ENCODE results near the gene OR51V1. TPM values are rescaled to one million over a fixed set of nuclear protein-coding genes. Genes with fewer than 3 reads are reported as not detected.

OR51V1 gene
- total and polyA plus RNA-seq, 7 experiments from 2014 or later = not detected

- no peaks in the 10 kb centered on the region for H3K4me1 ChIP-seq (ENCODE audit: control insufficient read depth in 2 of 2, insufficient read depth in 2 of 2, low read length in 2 of 2)
- DNase-seq (no peak), ATAC-seq (no peak)
- Mint-ChIP-seq H3K4me1 (no peaks in the 10 kb centered on the region), H3K9me3 (peaks cover 0 to 2% (median under 1%) of the 10 kb centered on the region in 11 donors), H3K27me3 (peaks cover 0 to 25% (median 8%) of the 10 kb centered on the region in 5 donors), H3K27ac (no peak overlapping the region), H3K36me3 (no peaks in the 10 kb centered on the region), H3K4me3 (no peak overlapping the region)
- no peak overlapping the region for H3K27ac ChIP-seq (ENCODE audit: low read depth, low read length)
- H3K27me3 ChIP-seq (ENCODE audit: control insufficient read depth in 2 of 2, insufficient read depth in 2 of 2, low read length in 2 of 2) = no peaks in the 10 kb centered on the region
- no peaks in the 10 kb centered on the region for H3K36me3 ChIP-seq (ENCODE audit: control insufficient read depth in 2 of 3, insufficient read depth in 3 of 3, low read length in 3 of 3)
- ChIA-PET POLR2A (interaction anchor here (0.7 kb wide), 1 partner anchor 295 kb away, joined by 3 read pairs; no protein-coding TSS in a partner anchor), CTCF (no interaction called here)
- no peak overlapping the region for H3K4me3 ChIP-seq (ENCODE audit: low read length)
- H3K9me3 ChIP-seq (ENCODE audit: control insufficient read depth in 2 of 3, low read length in 3 of 3) = no peaks in the 10 kb centered on the region
- intact Hi-C loops (cut with micrococcal nuclease) = no loop called here
These were observed 2.2 kb downstream of the OR51V1 start for GRCh38 chr11:5198285-5198684.

GRCh38 chr11:5197536-5197935 is 2.9 kb downstream of the OR51V1 start:
- Histone ChIP-seq H3K27me3 (ENCODE audit: control insufficient read depth in 2 of 2, insufficient read depth in 2 of 2, low read length in 2 of 2) (no peaks in the 10 kb centered on the region), H3K4me1 (ENCODE audit: control insufficient read depth in 2 of 2, insufficient read depth in 2 of 2, low read length in 2 of 2) (no peaks in the 10 kb centered on the region), H3K36me3 (ENCODE audit: control insufficient read depth in 2 of 3, insufficient read depth in 3 of 3, low read length in 3 of 3) (no peaks in the 10 kb centered on the region), H3K4me3 (ENCODE audit: low read length) (no peak overlapping the region), H3K9me3 (ENCODE audit: control insufficient read depth in 2 of 3, low read length in 3 of 3) (no peaks in the 10 kb centered on the region), H3K27ac (ENCODE audit: low read depth, low read length) (no peak overlapping the region)
- Mint-ChIP-seq H3K4me3 (no peak overlapping the region), H3K27me3 (peaks cover 0 to 26% (median 8%) of the 10 kb centered on the region in 5 donors), H3K4me1 (no peaks in the 10 kb centered on the region), H3K36me3 (no peaks in the 10 kb centered on the region), H3K9me3 (peaks cover 0 to 8% (median 2%) of the 10 kb centered on the region in 11 donors), H3K27ac (no peak overlapping the region)
- DNase-seq = no peak
- POLR2A ChIA-PET = interaction anchor here (0.7 kb wide), 1 partner anchor 294 kb away, joined by 3 read pairs; no protein-coding TSS in a partner anchor
- intact Hi-C loops (cut with micrococcal nuclease) = no loop called here
- no peak for ATAC-seq
- CTCF ChIA-PET = no interaction called here

- no peak for ATAC-seq
- H3K9me3 Mint-ChIP-seq = peaks cover 0 to 10% (median 2%) of the 10 kb centered on the region in 11 donors
These were observed 3.8 kb downstream of the OR51V1 start for GRCh38 chr11:5196731-5197130.

GRCh38 chr11:5196067-5196466 is 4.4 kb downstream of the OR51V1 start:
- peaks cover 0 to 22% (median 8%) of the 10 kb centered on the region in 5 donors for H3K27me3 Mint-ChIP-seq
- Histone ChIP-seq H3K36me3 (ENCODE audit: control insufficient read depth in 2 of 3, insufficient read depth in 3 of 3, low read length in 3 of 3) (no peaks in the 10 kb centered on the region), H3K4me3 (ENCODE audit: low read length) (no peak overlapping the region), H3K9me3 (ENCODE audit: control insufficient read depth in 2 of 3, low read length in 3 of 3) (no peaks in the 10 kb centered on the region), H3K27me3 (ENCODE audit: control insufficient read depth in 2 of 2, insufficient read depth in 2 of 2, low read length in 2 of 2) (no peaks in the 10 kb centered on the region), H3K27ac (ENCODE audit: low read depth, low read length) (no peak overlapping the region), H3K4me1 (ENCODE audit: control insufficient read depth in 2 of 2, insufficient read depth in 2 of 2, low read length in 2 of 2) (no peaks in the 10 kb centered on the region)
- no peaks in the 10 kb centered on the region for H3K36me3 Mint-ChIP-seq
- ChIA-PET POLR2A (no interaction called here), CTCF (no interaction called here)
- no peaks in the 10 kb centered on the region for H3K4me1 Mint-ChIP-seq
- H3K4me3 Mint-ChIP-seq = no peak overlapping the region
- intact Hi-C loops (cut with micrococcal nuclease) = no loop called here
- H3K27ac Mint-ChIP-seq = no peak overlapping the region
- H3K9me3 Mint-ChIP-seq = peaks cover 0 to 11% (median 4%) of the 10 kb centered on the region in 11 donors
- DNase-seq (no peak), ATAC-seq (no peak)

More at GRCh38 chr11:5196731-5197130, 3.8 kb downstream of the OR51V1 start:
- Histone ChIP-seq H3K27me3 (ENCODE audit: control insufficient read depth in 2 of 2, insufficient read depth in 2 of 2, low read length in 2 of 2) (no peaks in the 10 kb centered on the region), H3K36me3 (ENCODE audit: control insufficient read depth in 2 of 3, insufficient read depth in 3 of 3, low read length in 3 of 3) (no peaks in the 10 kb centered on the region), H3K9me3 (ENCODE audit: control insufficient read depth in 2 of 3, low read length in 3 of 3) (no peaks in the 10 kb centered on the region), H3K27ac (ENCODE audit: low read depth, low read length) (no peak overlapping the region), H3K4me1 (ENCODE audit: control insufficient read depth in 2 of 2, insufficient read depth in 2 of 2, low read length in 2 of 2) (no peaks in the 10 kb centered on the region), H3K4me3 (ENCODE audit: low read length) (no peak overlapping the region)
- H3K27ac Mint-ChIP-seq = no peak overlapping the region
- CTCF ChIA-PET = no interaction called here
- POLR2A ChIA-PET = no interaction called here
- intact Hi-C loops (cut with micrococcal nuclease) = no loop called here
- H3K36me3 Mint-ChIP-seq = no peaks in the 10 kb centered on the region
- H3K4me3 Mint-ChIP-seq = no peak overlapping the region
- peaks cover 0 to 22% (median 8%) of the 10 kb centered on the region in 5 donors for H3K27me3 Mint-ChIP-seq
- DNase-seq = no peak
- no peaks in the 10 kb centered on the region for H3K4me1 Mint-ChIP-seq

GRCh38 chr11:5192738-5193137 is 7.7 kb downstream of the OR51V1 start:
- no peaks in the 10 kb centered on the region for H3K4me1 Mint-ChIP-seq
- Histone ChIP-seq H3K4me1 (ENCODE audit: control insufficient read depth in 2 of 2, insufficient read depth in 2 of 2, low read length in 2 of 2) (no peaks in the 10 kb centered on the region), H3K9me3 (ENCODE audit: control insufficient read depth in 2 of 3, low read length in 3 of 3) (peaks cover 0 to 8% (median 0%) of the 10 kb centered on the region in 3 experiments), H3K27ac (ENCODE audit: low read depth, low read length) (no peak overlapping the region), H3K36me3 (ENCODE audit: control insufficient read depth in 2 of 3, insufficient read depth in 3 of 3, low read length in 3 of 3) (no peaks in the 10 kb centered on the region), H3K27me3 (ENCODE audit: control insufficient read depth in 2 of 2, insufficient read depth in 2 of 2, low read length in 2 of 2) (no peaks in the 10 kb centered on the region), H3K4me3 (ENCODE audit: low read length) (no peak overlapping the region)
- ATAC-seq (no peak), DNase-seq (no peak)
- intact Hi-C loops (cut with micrococcal nuclease) = no loop called here
- ChIA-PET POLR2A (no interaction called here), CTCF (no interaction called here)
- H3K4me3 Mint-ChIP-seq = no peak overlapping the region
- peaks cover 0 to 34% (median 11%) of the 10 kb centered on the region in 11 donors for H3K9me3 Mint-ChIP-seq
- H3K36me3 Mint-ChIP-seq = no peaks in the 10 kb centered on the region
- H3K27ac Mint-ChIP-seq = no peak overlapping the region
- H3K27me3 Mint-ChIP-seq = peaks cover 0 to 11% (median 0%) of the 10 kb centered on the region in 5 donors

GRCh38 chr11:5188201-5188600 is 12.3 kb downstream of the OR51V1 start:
- no peaks in the 10 kb centered on the region for H3K36me3 Mint-ChIP-seq
- POLR2A ChIA-PET = no interaction called here
- CTCF ChIA-PET = no interaction called here

GRCh38 chr11:5178046-5178837 is 22.2 kb downstream of the OR51V1 start:
- Histone ChIP-seq H3K27me3 (ENCODE audit: control insufficient read depth in 2 of 2, insufficient read depth in 2 of 2, low read length in 2 of 2) (no peaks in the 10 kb centered on the region), H3K27ac (ENCODE audit: low read depth, low read length) (no peak overlapping the region), H3K4me1 (ENCODE audit: control insufficient read depth in 2 of 2, insufficient read depth in 2 of 2, low read length in 2 of 2) (no peaks in the 10 kb centered on the region), H3K36me3 (ENCODE audit: control insufficient read depth in 2 of 3, insufficient read depth in 3 of 3, low read length in 3 of 3) (no peaks in the 10 kb centered on the region), H3K4me3 (ENCODE audit: low read length) (no peak overlapping the region), H3K9me3 (ENCODE audit: control insufficient read depth in 2 of 3, low read length in 3 of 3) (no peaks in the 10 kb centered on the region)
- POLR2A ChIA-PET = no interaction called here
- intact Hi-C loops (cut with micrococcal nuclease) = no loop called here
- no peaks in the 10 kb centered on the region for H3K4me1 Mint-ChIP-seq
- H3K27me3 Mint-ChIP-seq = peaks cover 0 to 10% (median 4%) of the 10 kb centered on the region in 5 donors
- CTCF ChIA-PET = no interaction called here
- ATAC-seq (no peak), DNase-seq (no peak)
- H3K27ac Mint-ChIP-seq = no peak overlapping the region
- H3K36me3 Mint-ChIP-seq = no peaks in the 10 kb centered on the region
- peaks cover 0 to 4% (median 0%) of the 10 kb centered on the region in 11 donors for H3K9me3 Mint-ChIP-seq
- H3K4me3 Mint-ChIP-seq = no peak overlapping the region

More at GRCh38 chr11:5188201-5188600, 12.3 kb downstream of the OR51V1 start:
- no peak for ATAC-seq
- no peaks in the 10 kb centered on the region for H3K27me3 ChIP-seq (ENCODE audit: control insufficient read depth in 2 of 2, insufficient read depth in 2 of 2, low read length in 2 of 2)
- H3K36me3 ChIP-seq (ENCODE audit: control insufficient read depth in 2 of 3, insufficient read depth in 3 of 3, low read length in 3 of 3) = no peaks in the 10 kb centered on the region
- Mint-ChIP-seq H3K4me3 (no peak overlapping the region), H3K27ac (no peak overlapping the region), H3K27me3 (peaks cover 0 to 6% (median 0%) of the 10 kb centered on the region in 5 donors), H3K9me3 (peaks cover 0 to 32% (median 10%) of the 10 kb centered on the region in 11 donors), H3K4me1 (no peaks in the 10 kb centered on the region)
- no peaks in the 10 kb centered on the region for H3K4me1 ChIP-seq (ENCODE audit: control insufficient read depth in 2 of 2, insufficient read depth in 2 of 2, low read length in 2 of 2)
- no peak overlapping the region for H3K4me3 ChIP-seq (ENCODE audit: low read length)
- peaks cover 0 to 8% (median 0%) of the 10 kb centered on the region in 3 experiments for H3K9me3 ChIP-seq (ENCODE audit: control insufficient read depth in 2 of 3, low read length in 3 of 3)
- intact Hi-C loops (cut with micrococcal nuclease) = no loop called here
- H3K27ac ChIP-seq (ENCODE audit: low read depth, low read length) = no peak overlapping the region
- DNase-seq = no peak

Measured in naive thymus-derived CD4-positive, alpha-beta T cell (primary cell).